HG03565 (cell line): Measurements from ENCODE around the gene ANKRD10.

Experiments
- ATAC-seq: cut with Tn5 transposase; IDR thresholded peaks from one replicate; pipeline ENCODE4 v1.9.1; 2021; ENCODE audit warnings: mild to moderate bottlenecking, moderate library complexity; ENCODE audit not compliant: unreplicated experiment

Gene ANKRD10

GRCh38 chr13:110915874-110916206, 971 bp upstream of the ANKRD10 start:
- no peak for ATAC-seq

DNA sequence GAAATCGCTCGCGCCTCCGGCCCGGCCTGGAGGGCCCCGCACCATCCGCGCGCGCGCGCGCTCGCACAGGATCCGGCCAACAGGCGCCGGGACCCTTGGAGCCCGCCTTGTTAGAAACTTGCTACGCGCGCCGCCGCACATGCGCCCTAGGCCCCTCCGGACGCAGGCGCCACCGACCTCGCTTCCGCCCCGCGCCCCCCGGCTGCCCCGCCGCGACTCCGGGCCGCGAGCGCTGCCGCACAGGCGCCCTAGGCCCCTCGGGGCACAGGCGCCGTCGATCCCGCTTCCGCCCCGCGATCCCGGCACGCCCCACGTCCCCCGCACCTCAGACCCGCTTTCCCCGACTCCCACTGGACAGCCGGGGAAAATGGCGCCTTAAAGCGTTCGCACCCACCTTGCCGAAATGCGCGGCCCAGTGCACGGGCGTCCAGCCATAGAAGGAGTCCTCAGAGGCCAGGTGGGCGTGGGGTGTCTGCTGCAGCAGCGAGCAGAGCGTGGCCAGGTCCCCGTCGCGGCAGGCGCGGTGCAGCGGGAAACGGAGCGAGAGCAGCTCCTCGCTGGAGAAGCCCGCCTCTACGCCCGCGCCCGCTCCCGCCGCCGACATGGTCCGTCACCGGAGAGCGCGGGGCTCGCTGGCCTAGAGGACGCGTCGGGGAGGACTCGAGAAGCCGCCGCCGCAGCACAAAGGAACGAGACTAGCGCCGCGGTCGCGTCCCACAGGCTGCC, 375 bp downstream of the ANKRD10 start:
- ATAC-seq, result peak; percentile 22

GRCh38 chr13:110914081-110914330, 863 bp downstream of the ANKRD10 start:
- ATAC-seq, result no peak

GRCh38 chr13:110913322-110914080, 1.4 kb downstream of the ANKRD10 start:
- no peak for ATAC-seq

DNA sequence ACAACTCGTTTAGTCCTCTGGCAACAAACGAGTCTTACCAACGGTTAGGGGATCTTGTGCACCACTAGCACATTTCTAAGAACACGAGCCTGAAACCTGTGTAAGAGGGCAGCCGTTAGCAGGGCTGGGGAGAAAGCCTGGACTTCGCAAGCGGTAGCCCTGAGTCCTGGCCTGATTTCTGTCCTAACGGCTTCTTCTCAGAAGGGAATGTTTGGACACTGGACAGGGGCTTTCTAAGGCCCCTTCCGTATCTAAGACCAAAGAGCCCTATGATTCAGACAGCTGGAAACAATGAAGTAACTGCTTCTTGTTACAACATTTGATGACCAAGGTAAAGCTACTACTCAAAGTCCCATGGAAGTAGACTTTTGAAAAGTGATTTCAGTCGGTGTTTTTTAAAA, 2.2 kb downstream of the ANKRD10 start:
- ATAC-seq, result no peak

GRCh38 chr13:110911880-110912279, 3.0 kb downstream of the ANKRD10 start:
- ATAC-seq, result no peak

GRCh38 chr13:110910013-110910890, 4.6 kb downstream of the ANKRD10 start:
- ATAC-seq, result no peak

DNA sequence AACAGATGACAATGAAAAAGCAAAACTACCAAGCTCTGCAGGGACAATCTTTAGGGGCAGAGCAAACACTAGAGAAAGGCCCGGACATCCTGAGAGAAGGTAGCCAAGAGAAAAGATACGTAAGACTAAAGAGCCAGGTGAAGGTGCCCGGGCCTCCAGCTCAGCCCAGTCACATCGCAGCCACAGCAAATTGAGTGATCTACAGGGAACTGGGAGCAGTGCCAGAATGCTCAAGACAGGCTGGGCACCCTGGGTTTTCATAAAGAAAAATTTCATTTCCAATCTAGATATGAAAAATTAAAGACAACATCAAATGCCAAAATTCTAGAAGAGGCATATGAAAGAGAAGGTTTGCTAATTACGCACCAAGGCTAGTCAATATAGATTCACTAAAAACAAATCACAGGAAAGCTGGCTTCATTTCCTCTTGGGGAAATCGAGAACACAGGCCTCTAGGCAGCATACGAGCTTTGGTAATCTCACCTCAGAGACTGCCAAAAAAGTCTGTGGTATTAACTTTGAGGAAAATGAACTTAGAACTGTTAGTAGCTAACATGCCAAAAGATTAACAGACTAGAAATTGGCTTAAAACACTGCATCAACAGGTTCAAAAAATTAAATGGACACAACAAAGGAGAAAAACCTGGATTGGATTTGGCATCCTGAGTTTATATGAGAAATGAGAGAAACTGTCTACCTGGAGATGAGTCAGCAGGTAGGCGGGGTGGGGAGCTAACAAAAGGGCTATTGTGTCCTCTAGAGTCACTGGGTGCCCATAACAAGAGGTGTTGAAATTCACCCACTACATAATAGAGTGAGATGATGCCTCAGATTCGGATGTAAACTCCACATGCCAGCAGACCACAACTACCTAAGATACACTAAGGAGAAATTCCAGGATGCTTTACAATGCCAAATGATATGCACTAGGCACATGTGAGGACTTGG, 6.6 kb downstream of the ANKRD10 start:
- ATAC-seq, result no peak

GRCh38 chr13:110907301-110907700, 7.6 kb downstream of the ANKRD10 start:
- no peak for ATAC-seq

DNA sequence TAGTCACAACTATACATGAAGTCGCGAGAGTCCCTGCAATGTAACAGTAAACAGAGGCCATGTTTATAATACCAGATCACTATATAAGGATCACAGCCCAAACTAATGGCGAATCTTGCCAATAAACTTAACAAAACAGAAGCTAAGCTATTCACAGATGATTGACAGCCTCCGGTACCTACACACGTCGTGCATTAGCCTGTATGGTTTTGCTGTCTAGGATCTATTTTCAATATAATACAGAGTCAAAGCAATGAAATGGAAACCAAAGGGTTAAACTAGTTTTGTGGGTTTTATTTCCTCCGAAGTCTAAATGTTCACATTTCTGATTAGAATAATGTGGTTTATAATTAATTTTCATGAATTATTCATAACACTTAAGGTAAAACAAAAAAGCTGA, 10.1 kb downstream of the ANKRD10 start:
- ATAC-seq, result no peak

- ATAC-seq, result no peak
These were observed 12.5 kb downstream of the ANKRD10 start for GRCh38 chr13:110902370-110902769.

GRCh38 chr13:110897521-110897920, 17.3 kb downstream of the ANKRD10 start:
- no peak for ATAC-seq

DNA sequence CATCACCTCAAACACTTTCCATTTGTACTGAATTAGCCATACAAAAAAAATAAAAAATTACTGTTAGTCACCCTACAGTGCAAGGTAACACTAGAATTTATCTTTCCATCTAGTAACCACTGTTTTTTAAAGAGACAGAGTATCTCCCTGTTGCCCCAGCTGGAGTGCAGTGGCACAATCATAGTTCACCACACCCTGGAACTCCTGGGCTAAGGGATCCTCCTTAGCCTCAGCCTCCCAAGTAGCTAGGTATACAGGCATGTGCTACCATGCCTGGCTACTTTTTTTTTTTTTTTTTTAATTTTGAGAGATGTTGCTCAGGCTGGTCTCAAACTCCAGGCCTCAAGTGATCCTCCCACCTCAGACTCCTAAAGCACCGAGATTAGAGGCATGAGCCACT, 17.9 kb downstream of the ANKRD10 start:
- ATAC-seq, result no peak

DNA sequence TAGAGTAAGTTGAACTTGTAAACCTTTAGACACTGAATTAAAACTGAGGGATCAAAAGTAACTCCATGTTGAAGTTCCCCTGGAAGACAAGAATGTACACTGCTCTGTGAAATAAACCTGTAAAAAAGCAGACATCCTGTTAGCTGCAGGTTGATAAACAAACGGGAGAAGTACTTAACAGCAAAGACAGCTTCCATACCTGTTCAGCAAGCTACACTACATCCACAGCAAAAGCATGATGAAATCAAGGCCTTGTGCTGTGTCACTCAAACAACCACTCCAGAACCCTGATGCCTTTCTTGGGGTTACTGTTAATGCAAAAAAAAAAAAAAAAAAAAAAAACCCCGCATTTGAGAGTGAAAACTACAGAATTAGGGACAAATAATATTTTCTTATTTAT, 20.8 kb downstream of the ANKRD10 start:
- ATAC-seq, result no peak

- ATAC-seq, result no peak
These were observed 21.3 kb downstream of the ANKRD10 start for GRCh38 chr13:110893571-110893970.

DNA sequence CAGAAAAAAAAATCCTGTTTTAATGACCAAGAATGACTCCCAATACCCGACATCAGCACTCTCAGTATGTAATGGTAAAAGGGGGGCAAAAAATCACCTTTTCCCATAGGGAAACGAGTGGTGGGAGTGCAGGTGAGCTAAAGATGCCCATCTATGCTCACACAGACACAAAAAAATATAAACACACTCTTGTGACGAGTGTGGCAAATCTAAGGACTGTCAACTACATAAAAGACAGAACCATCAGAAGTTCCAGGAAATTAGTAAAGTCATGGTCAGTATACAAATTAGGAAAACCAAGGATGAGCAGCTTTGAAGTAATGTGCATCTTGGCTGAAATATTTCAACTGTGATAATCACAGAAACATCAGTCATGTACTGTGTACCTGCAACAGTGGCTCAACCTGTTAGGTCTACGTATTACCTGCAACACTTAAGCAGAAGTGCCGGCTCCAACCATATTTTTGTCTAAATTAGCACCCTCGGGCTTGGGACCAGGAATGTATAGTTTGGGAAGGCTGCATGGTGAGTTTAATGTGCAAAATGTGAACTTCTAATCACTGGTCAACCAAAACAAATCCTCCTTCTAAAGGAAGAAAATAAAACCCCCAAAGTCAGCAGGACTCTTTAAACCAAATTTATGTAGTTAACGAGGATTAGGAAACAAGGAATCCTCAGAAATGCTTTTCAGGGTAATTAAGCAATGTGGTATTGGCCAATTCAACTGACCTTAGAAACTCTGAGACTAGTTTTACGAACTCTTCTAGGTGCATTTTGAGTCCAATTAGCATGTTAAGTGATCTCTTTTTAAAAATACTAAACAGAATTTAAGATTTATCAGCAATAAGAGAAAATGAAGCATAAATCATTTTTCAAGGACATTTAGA, 24.3 kb downstream of the ANKRD10 start:
- no peak for ATAC-seq

- no peak for ATAC-seq
These were observed 26.5 kb downstream of the ANKRD10 start for GRCh38 chr13:110888390-110888789.

GRCh38 chr13:110887597-110888333, 27.1 kb downstream of the ANKRD10 start:
- no peak for ATAC-seq
